Stimulated activated CD8-positive, alpha-beta memory T cell treated with anti-CD3 and anti-CD28 coated beads, Interleukin-12 subunit alpha, Interleukin-12 subunit beta, amount 100 ng/mL, for 1 hour (primary cell): ENCODE data around the gene ZDHHC1.
"Not testable (repeated sequence)": the region's sequence is repeated elsewhere in the genome, so short reads cannot be mapped to it uniquely, and the experiment has no call there.

Experiments
- DNase-seq: peaks from one replicate; pipeline ENCODE4 v3.0.0-alpha.2; 2020; ENCODE audit warnings: low read depth

The ZDHHC1 gene

GRCh38 chr16:67430977-67431774 is 14.9 kb upstream of the ZDHHC1 start, which contains the start of gene HSD11B2:
HSD11B2 (plus strand) TSS chr16:67431121; CDS start chr16:67431249, 128 bp downstream.
- DNase-seq: no peak

GRCh38 chr16:67430504-67430976 is 14.3 kb upstream of the ZDHHC1 start:
- DNase-seq: no peak

- no peak for DNase-seq
Observed at GRCh38 chr16:67429799-67430503, 13.7 kb upstream of the ZDHHC1 start.

- DNase-seq: no peak
Observed at GRCh38 chr16:67429053-67429798, 12.9 kb upstream of the ZDHHC1 start.

- no peak for DNase-seq
Observed at GRCh38 chr16:67428146-67428731, 12.0 kb upstream of the ZDHHC1 start.

- no peak for DNase-seq
Observed at GRCh38 chr16:67426950-67427349, 10.7 kb upstream of the ZDHHC1 start.

GRCh38 chr16:67426022-67426421 is 9.7 kb upstream of the ZDHHC1 start:
- DNase-seq: no peak

- no peak for DNase-seq
Observed at GRCh38 chr16:67425580-67425979, 9.3 kb upstream of the ZDHHC1 start.

GRCh38 chr16:67425061-67425460 is 8.8 kb upstream of the ZDHHC1 start:
- no peak for DNase-seq

- DNase-seq: no peak
Observed at GRCh38 chr16:67424261-67424615, 8.0 kb upstream of the ZDHHC1 start.

GRCh38 chr16:67423611-67424260 is 7.5 kb upstream of the ZDHHC1 start:
- no peak for DNase-seq

GRCh38 chr16:67423015-67423414 is 6.7 kb upstream of the ZDHHC1 start:
- no peak for DNase-seq

- DNase-seq: no peak
Observed at GRCh38 chr16:67421030-67421429, 4.8 kb upstream of the ZDHHC1 start.

- no peak for DNase-seq
Observed at GRCh38 chr16:67419931-67420330, 3.7 kb upstream of the ZDHHC1 start.

GRCh38 chr16:67419502-67419901 is 3.2 kb upstream of the ZDHHC1 start:
- no peak for DNase-seq

- no peak for DNase-seq
Observed at GRCh38 chr16:67417333-67418061, 1.2 kb upstream of the ZDHHC1 start.

GRCh38 chr16:67415421-67415820 is 856 bp downstream of the ZDHHC1 start:
- DNase-seq: not testable (repeated sequence)

GRCh38 chr16:67413978-67414911 is 2.0 kb downstream of the ZDHHC1 start:
- DNase-seq: no peak

GRCh38 chr16:67412294-67412693 is 4.0 kb downstream of the ZDHHC1 start:
- no peak for DNase-seq

GRCh38 chr16:67411339-67411738 is 4.9 kb downstream of the ZDHHC1 start:
- DNase-seq: no peak
